ENCODE measurements around the gene PIK3C2A. TPM values are rescaled to one million over a fixed set of nuclear protein-coding genes. Genes with fewer than 3 reads are reported as not detected.
"Not testable (repeated sequence)": the region's sequence is repeated elsewhere in the genome, so short reads cannot be mapped to it uniquely, and the experiment has no call there.

PIK3C2A gene
- total RNA-seq, 2 donors from 2014 or later: 33.0 to 42.0 TPM

GRCh38 chr11:17230867-17231851, 23.4 kb upstream of the PIK3C2A start:
- Mint-ChIP-seq H3K27ac (no peak overlapping the region), H3K27me3 (no peaks in the 10 kb centered on the region), H3K36me3 (ENCODE audit: low read depth) (no peaks in the 10 kb centered on the region), H3K4me3 (no peak overlapping the region), H3K4me1 (peaks cover 11% of the 10 kb centered on the region)
- ATAC-seq (peak; percentile 62), DNase-seq (no peak)
- H3K9me3 ChIP-seq (ENCODE audit: control insufficient read depth, low read length, poor library complexity, severe bottlenecking): no peaks in the 10 kb centered on the region

GRCh38 chr11:17229481-17230152, 21.8 kb upstream of the PIK3C2A start:
- no peaks in the 10 kb centered on the region for H3K9me3 ChIP-seq (ENCODE audit: control insufficient read depth, low read length, poor library complexity, severe bottlenecking)
- DNase-seq (no peak), ATAC-seq (no peak)
- Mint-ChIP-seq H3K36me3 (ENCODE audit: low read depth) (no peaks in the 10 kb centered on the region), H3K4me1 (peaks cover 13% of the 10 kb centered on the region), H3K27ac (no peak overlapping the region), H3K27me3 (no peaks in the 10 kb centered on the region), H3K4me3 (peak overlapping the region; percentile 80)

GRCh38 chr11:17228186-17228925, 20.6 kb upstream of the PIK3C2A start:
- not testable (repeated sequence) for H3K36me3 Mint-ChIP-seq (ENCODE audit: low read depth); H3K27me3 Mint-ChIP-seq; H3K27ac Mint-ChIP-seq; DNase-seq; H3K4me3 Mint-ChIP-seq; H3K9me3 ChIP-seq (ENCODE audit: control insufficient read depth, low read length, poor library complexity, severe bottlenecking); ATAC-seq
- peaks cover 15% of the 10 kb centered on the region for H3K4me1 Mint-ChIP-seq

GRCh38 chr11:17224727-17225126, 16.9 kb upstream of the PIK3C2A start:
- Mint-ChIP-seq H3K27ac (peak overlapping the region; percentile 85), H3K4me1 (peaks cover 4% of the 10 kb centered on the region), H3K36me3 (ENCODE audit: low read depth) (no peaks in the 10 kb centered on the region), H3K4me3 (no peak overlapping the region), H3K27me3 (no peaks in the 10 kb centered on the region)
- no peaks in the 10 kb centered on the region for H3K9me3 ChIP-seq (ENCODE audit: control insufficient read depth, low read length, poor library complexity, severe bottlenecking)
- ATAC-seq (no peak), DNase-seq (no peak)

- ATAC-seq (no peak), DNase-seq (no peak)
- no peak overlapping the region for H3K27ac Mint-ChIP-seq
- peaks cover 6% of the 10 kb centered on the region for H3K4me1 Mint-ChIP-seq
- no peak overlapping the region for H3K4me3 Mint-ChIP-seq
- H3K9me3 ChIP-seq (ENCODE audit: control insufficient read depth, low read length, poor library complexity, severe bottlenecking): no peaks in the 10 kb centered on the region
- H3K36me3 Mint-ChIP-seq (ENCODE audit: low read depth): peaks cover 3% of the 10 kb centered on the region
- H3K27me3 Mint-ChIP-seq: no peaks in the 10 kb centered on the region
These were observed 14.2 kb upstream of the PIK3C2A start for GRCh38 chr11:17221968-17222367.

- Mint-ChIP-seq H3K27ac (no peak overlapping the region), H3K27me3 (peaks cover 13% of the 10 kb centered on the region), H3K4me3 (no peak overlapping the region), H3K4me1 (peaks cover 4% of the 10 kb centered on the region), H3K36me3 (ENCODE audit: low read depth) (peaks cover 9% of the 10 kb centered on the region)
- DNase-seq: no peak
- H3K9me3 ChIP-seq (ENCODE audit: control insufficient read depth, low read length, poor library complexity, severe bottlenecking): no peaks in the 10 kb centered on the region
- no peak for ATAC-seq
These were observed 11.2 kb upstream of the PIK3C2A start for GRCh38 chr11:17219016-17219415.

DNA sequence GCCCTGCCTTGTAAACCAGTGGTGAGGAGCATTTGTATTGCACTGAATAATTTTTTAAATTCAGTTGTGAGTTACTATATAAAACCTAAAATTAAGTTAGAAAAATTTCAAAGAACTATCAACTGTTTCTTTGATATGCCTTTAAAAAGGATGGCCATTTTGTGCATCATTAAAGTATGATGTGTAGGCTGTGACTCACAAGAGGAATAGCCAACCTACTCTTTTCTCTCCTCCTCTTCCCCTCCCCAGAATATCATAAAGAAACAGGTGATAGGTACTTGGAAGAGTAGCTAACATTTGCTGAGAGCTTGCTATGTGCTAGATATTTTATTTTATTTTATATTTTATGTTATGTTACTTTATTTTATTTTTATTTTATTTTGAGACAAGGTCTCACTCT, 10.6 kb upstream of the PIK3C2A start:
- Mint-ChIP-seq H3K4me1 (peaks cover 2% of the 10 kb centered on the region), H3K27me3 (peaks cover 13% of the 10 kb centered on the region), H3K27ac (no peak overlapping the region), H3K36me3 (ENCODE audit: low read depth) (peaks cover 9% of the 10 kb centered on the region), H3K4me3 (no peak overlapping the region)
- H3K9me3 ChIP-seq (ENCODE audit: control insufficient read depth, low read length, poor library complexity, severe bottlenecking): no peaks in the 10 kb centered on the region
- ATAC-seq (no peak), DNase-seq (no peak)

DNA sequence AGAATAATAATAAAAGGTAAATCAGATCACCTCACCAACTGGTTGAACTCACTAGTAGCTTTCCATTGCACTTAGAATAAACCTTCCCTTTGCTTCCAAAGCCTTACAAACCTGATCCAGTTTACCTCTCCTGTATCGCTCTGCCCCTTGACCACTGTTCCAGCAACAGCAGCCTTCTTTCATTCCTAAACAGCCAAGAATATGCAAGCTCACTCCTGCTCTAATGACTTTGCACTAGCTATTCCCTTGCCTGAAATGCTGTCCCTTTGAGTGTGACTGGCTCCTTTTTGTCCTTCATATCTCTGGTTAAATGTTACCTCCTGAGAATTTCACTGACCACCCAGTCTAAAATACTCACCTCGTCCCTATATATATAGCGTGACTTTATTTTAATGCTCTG, 9.6 kb upstream of the PIK3C2A start:
- H3K36me3 Mint-ChIP-seq (ENCODE audit: low read depth): peaks cover 12% of the 10 kb centered on the region
- no peaks in the 10 kb centered on the region for H3K9me3 ChIP-seq (ENCODE audit: control insufficient read depth, low read length, poor library complexity, severe bottlenecking)
- peaks cover 13% of the 10 kb centered on the region for H3K27me3 Mint-ChIP-seq
- no peak overlapping the region for H3K27ac Mint-ChIP-seq
- peak overlapping the region; percentile 9 for H3K4me3 Mint-ChIP-seq
- ATAC-seq (no peak), DNase-seq (no peak)
- H3K4me1 Mint-ChIP-seq: peaks cover 2% of the 10 kb centered on the region

DNA sequence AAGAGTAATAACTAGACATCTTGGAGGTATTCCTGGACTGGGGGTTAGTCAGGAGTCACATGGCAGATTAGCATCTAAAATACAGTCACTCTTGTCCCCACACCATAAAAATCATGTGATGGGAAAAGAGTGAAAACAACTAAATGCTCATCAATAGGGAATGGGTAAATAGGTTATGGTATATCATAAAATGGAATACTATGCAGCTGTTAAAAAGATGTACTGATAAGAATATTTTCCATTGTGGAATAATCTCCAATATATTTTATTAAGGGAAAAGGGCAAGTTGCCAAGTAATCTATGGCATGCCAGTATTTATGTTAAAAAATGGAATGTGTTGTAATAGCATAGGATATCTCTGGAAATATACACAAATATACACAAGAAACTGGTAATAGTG, 6.6 kb upstream of the PIK3C2A start:
- peaks cover 2% of the 10 kb centered on the region for H3K4me1 Mint-ChIP-seq
- no peak for DNase-seq
- peaks cover 12% of the 10 kb centered on the region for H3K36me3 Mint-ChIP-seq (ENCODE audit: low read depth)
- ATAC-seq: no peak
- no peak overlapping the region for H3K4me3 Mint-ChIP-seq
- H3K27me3 Mint-ChIP-seq: peaks cover 13% of the 10 kb centered on the region
- H3K27ac Mint-ChIP-seq: no peak overlapping the region
- H3K9me3 ChIP-seq (ENCODE audit: control insufficient read depth, low read length, poor library complexity, severe bottlenecking): no peaks in the 10 kb centered on the region

- no peaks in the 10 kb centered on the region for H3K9me3 ChIP-seq (ENCODE audit: control insufficient read depth, low read length, poor library complexity, severe bottlenecking)
- H3K36me3 Mint-ChIP-seq (ENCODE audit: low read depth): peaks cover 8% of the 10 kb centered on the region
- H3K27ac Mint-ChIP-seq: no peak overlapping the region
- no peak overlapping the region for H3K4me3 Mint-ChIP-seq
- ATAC-seq (no peak), DNase-seq (no peak)
- peaks cover 18% of the 10 kb centered on the region for H3K4me1 Mint-ChIP-seq
- peaks cover 9% of the 10 kb centered on the region for H3K27me3 Mint-ChIP-seq
These were observed 3.5 kb upstream of the PIK3C2A start for GRCh38 chr11:17211286-17211685.

DNA sequence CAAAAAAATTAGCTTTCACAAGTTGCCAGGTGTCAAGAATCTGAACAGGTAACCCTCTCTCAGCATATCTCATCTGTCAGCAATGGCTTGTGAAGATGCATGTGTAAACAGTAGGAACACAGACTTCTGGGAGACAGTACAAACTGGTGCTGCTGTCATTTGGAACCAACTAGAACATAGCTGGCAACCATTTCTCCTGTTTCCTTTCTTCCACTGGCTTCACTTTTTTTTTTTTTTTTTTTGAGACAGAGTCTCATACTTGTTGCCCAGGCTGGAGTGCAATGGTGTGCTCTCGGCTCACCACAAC, 2.1 kb upstream of the PIK3C2A start:
- Mint-ChIP-seq H3K27ac (peak overlapping the region; percentile 76), H3K4me1 (peaks cover 19% of the 10 kb centered on the region), H3K4me3 (no peak overlapping the region), H3K27me3 (no peaks in the 10 kb centered on the region), H3K36me3 (ENCODE audit: low read depth) (peaks cover 3% of the 10 kb centered on the region)
- no peak for DNase-seq
- ATAC-seq: no peak
- no peaks in the 10 kb centered on the region for H3K9me3 ChIP-seq (ENCODE audit: control insufficient read depth, low read length, poor library complexity, severe bottlenecking)

GRCh38 chr11:17208257-17208999, 642 bp upstream of the PIK3C2A start:
- Mint-ChIP-seq H3K4me3 (peak overlapping the region; percentile 95), H3K27ac (peak overlapping the region; percentile 95), H3K4me1 (peaks cover 23% of the 10 kb centered on the region), H3K27me3 (no peaks in the 10 kb centered on the region), H3K36me3 (ENCODE audit: low read depth) (peaks cover 3% of the 10 kb centered on the region)
- H3K9me3 ChIP-seq (ENCODE audit: control insufficient read depth, low read length, poor library complexity, severe bottlenecking): no peaks in the 10 kb centered on the region
- ATAC-seq (peak; percentile 56), DNase-seq (peak in 1 of 3 donors; percentile 11)
